Measurements from ENCODE around the gene TAC3.

GRCh38 chr12:56987011-56987410 is 29.3 kb downstream of the TAC3 start:
- TF ChIP-seq, protein P1, sequence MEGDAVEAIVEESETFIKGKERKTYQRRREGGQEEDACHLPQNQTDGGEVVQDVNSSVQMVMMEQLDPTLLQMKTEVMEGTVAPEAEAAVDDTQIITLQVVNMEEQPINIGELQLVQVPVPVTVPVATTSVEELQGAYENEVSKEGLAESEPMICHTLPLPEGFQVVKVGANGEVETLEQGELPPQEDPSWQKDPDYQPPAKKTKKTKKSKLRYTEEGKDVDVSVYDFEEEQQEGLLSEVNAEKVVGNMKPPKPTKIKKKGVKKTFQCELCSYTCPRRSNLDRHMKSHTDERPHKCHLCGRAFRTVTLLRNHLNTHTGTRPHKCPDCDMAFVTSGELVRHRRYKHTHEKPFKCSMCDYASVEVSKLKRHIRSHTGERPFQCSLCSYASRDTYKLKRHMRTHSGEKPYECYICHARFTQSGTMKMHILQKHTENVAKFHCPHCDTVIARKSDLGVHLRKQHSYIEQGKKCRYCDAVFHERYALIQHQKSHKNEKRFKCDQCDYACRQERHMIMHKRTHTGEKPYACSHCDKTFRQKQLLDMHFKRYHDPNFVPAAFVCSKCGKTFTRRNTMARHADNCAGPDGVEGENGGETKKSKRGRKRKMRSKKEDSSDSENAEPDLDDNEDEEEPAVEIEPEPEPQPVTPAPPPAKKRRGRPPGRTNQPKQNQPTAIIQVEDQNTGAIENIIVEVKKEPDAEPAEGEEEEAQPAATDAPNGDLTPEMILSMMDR (IDR thresholded peaks at IDR 0.05), result no peak
- TF ChIP-seq POLR2AphosphoS5 (IDR thresholded peaks at IDR 0.05), result no peak

Measured in prostate gland (tissue), 2 donors.